HG02642 (cell line): ENCODE results near the gene RAD51C.
"Not testable (repeated sequence)": the region's sequence is repeated elsewhere in the genome, so short reads cannot be mapped to it uniquely, and the experiment has no call there.

ENCODE experiments used
- ATAC-seq: cut with Tn5 transposase; IDR thresholded peaks from one replicate; pipeline ENCODE4 v1.9.1; 2021; ENCODE audit warnings: mild to moderate bottlenecking; ENCODE audit not compliant: unreplicated experiment, poor library complexity

RAD51C gene

GRCh38 chr17:58692239-58693055, at the start of gene RAD51C:
RAD51C (plus strand) TSS chr17:58692602; CDS start chr17:58692644, 42 bp downstream.
- peak; percentile 98 for ATAC-seq

GRCh38 chr17:58643147-58643546, 49.3 kb upstream of the RAD51C start:
- ATAC-seq, result no peak

- no peak for ATAC-seq
These were observed 44.2 kb upstream of the RAD51C start for GRCh38 chr17:58648236-58648635.

- ATAC-seq, result peak; percentile 19
These were observed 34.2 kb upstream of the RAD51C start for GRCh38 chr17:58657962-58658803.

GRCh38 chr17:58658804-58659713, 33.3 kb upstream of the RAD51C start:
- peak; percentile 71 for ATAC-seq

- not testable (repeated sequence) for ATAC-seq
These were observed 32.7 kb upstream of the RAD51C start for GRCh38 chr17:58659714-58660084.

GRCh38 chr17:58660621-58661020, 31.8 kb upstream of the RAD51C start:
- ATAC-seq, result no peak

GRCh38 chr17:58661499-58661898, 30.9 kb upstream of the RAD51C start:
- ATAC-seq, result no peak

- no peak for ATAC-seq
These were observed 28.1 kb upstream of the RAD51C start for GRCh38 chr17:58664302-58664701.

- ATAC-seq, result no peak
These were observed 26.2 kb upstream of the RAD51C start for GRCh38 chr17:58665946-58666857.

- no peak for ATAC-seq
These were observed 25.5 kb upstream of the RAD51C start for GRCh38 chr17:58666858-58667267.

GRCh38 chr17:58667934-58668597, 24.3 kb upstream of the RAD51C start:
- no peak for ATAC-seq

GRCh38 chr17:58668598-58668935, 23.8 kb upstream of the RAD51C start:
- no peak for ATAC-seq

GRCh38 chr17:58669853-58670252, 22.5 kb upstream of the RAD51C start:
- ATAC-seq, result no peak

GRCh38 chr17:58671969-58672368, 20.4 kb upstream of the RAD51C start:
- no peak for ATAC-seq

GRCh38 chr17:58677194-58677880, 15.1 kb upstream of the RAD51C start:
- ATAC-seq, result no peak

GRCh38 chr17:58678287-58678686, 14.1 kb upstream of the RAD51C start:
- ATAC-seq, result not testable (repeated sequence)

GRCh38 chr17:58679263-58680037, 13.0 kb upstream of the RAD51C start:
- ATAC-seq, result no peak
